Smooth muscle cell (in vitro differentiated cells): ENCODE data around the gene TRIM9. TPM values are rescaled to one million over a fixed set of nuclear protein-coding genes. Genes with fewer than 3 reads are reported as not detected.

Experiments used
- DNase-seq: peaks from one replicate; lab custom pipeline; 2025; ENCODE audit not compliant: unreplicated experiment; lab: John Stamatoyannopoulos, UW
- H2AFZ ChIP-seq: fragments of 200-600 bp; sonication (generic); 2 replicates; pipeline ENCODE4 v1.6.0; 2016; ENCODE audit warnings: antibody characterized with exemption, low read depth, mild to moderate bottlenecking
- H3F3A ChIP-seq: fragments of 200-600 bp; sonication (generic); 2 replicates; pipeline ENCODE4 v1.6.0; 2017; ENCODE audit warnings: antibody characterized with exemption, low read depth
- H3K27ac ChIP-seq: fragments of 200-600 bp; sonication (generic); 2 replicates; pipeline ENCODE4 v1.5.1; 2016; ENCODE audit warnings: low read depth, mild to moderate bottlenecking
- H3K27me3 ChIP-seq: fragments of 200-600 bp; sonication (generic); 2 replicates; pipeline ENCODE4 v1.6.1; 2016; ENCODE audit warnings: low read depth, mild to moderate bottlenecking
- H3K36me3 ChIP-seq: fragments of 200-600 bp; sonication (generic); 2 replicates; pipeline ENCODE4 v1.5.1; 2016; ENCODE audit warnings: low read depth
- H3K4me1 ChIP-seq: fragments of 200-600 bp; sonication (generic); 2 replicates; pipeline ENCODE4 v1.5.1; 2016; ENCODE audit warnings: low read depth
- H3K4me2 ChIP-seq: fragments of 200-600 bp; sonication (generic); 2 replicates; pipeline ENCODE4 v1.6.0; 2016; ENCODE audit warnings: mild to moderate bottlenecking
- H3K4me3 ChIP-seq: fragments of 200-600 bp; sonication (generic); 2 replicates; pipeline ENCODE4 v1.5.1; 2016; ENCODE audit warnings: mild to moderate bottlenecking
- H3K79me2 ChIP-seq: fragments of 200-600 bp; sonication (generic); 2 replicates; pipeline ENCODE4 v1.6.0; 2016; ENCODE audit warnings: low read depth, mild to moderate bottlenecking
- H3K9ac ChIP-seq: fragments of 200-600 bp; sonication (generic); 2 replicates; pipeline ENCODE4 v1.6.0; 2016; ENCODE audit warnings: low read depth
- H3K9me3 ChIP-seq: fragments of 200-600 bp; sonication (generic); replicated peaks from 2 replicates; pipeline ENCODE4 v1.5.1; 2016; ENCODE audit warnings: low read depth
- H4K20me1 ChIP-seq: fragments of 200-600 bp; sonication (generic); 2 replicates; pipeline ENCODE4 v1.6.0; 2016; ENCODE audit warnings: low read depth
- CTCF ChIP-seq: fragments of 200-600 bp; sonication (generic); IDR thresholded peaks from 2 replicates; pipeline ENCODE4 v1.5.1; 2017; ENCODE audit warnings: borderline replicate concordance, mild to moderate bottlenecking, antibody characterized with exemption; ENCODE audit not compliant: insufficient read depth, poor library complexity, severe bottlenecking
- WGBS: methylation state at CpG from one replicate; pipeline ENCODE4 v1.1.7; 2016; ENCODE audit warnings: low lambda C conversion rate; 5-methylcytosine and 5-hydroxymethylcytosine counted together
- polyA plus RNA-seq: library from polyadenylated mRNA; unstranded; fragments of >200 nt; fragmentation: Nextera tagmentation; extraction: Ambion mirVana; gene quantifications from 2 replicates; pipeline ENCODE4 v1.2.1, GENCODE V29; 2016
- total RNA-seq: library from RNA; depleted of rRNA; stranded (reverse); fragments of >200 nt; gene quantifications from 2 replicates; pipeline ENCODE4 v1.2.3, GENCODE V29; 2014

Gene TRIM9
- total and polyA plus RNA-seq, 2 experiments from 2014 or later: 0.57 to 1.5 TPM

GRCh38 chr14:50931559-50931958, 163.3 kb downstream of the TRIM9 start:
- H3K4me3 ChIP-seq: no peak overlapping the region
- no peaks in the 10 kb centered on the region for H3K36me3 ChIP-seq
- 97% methylated on average over 3 of the region's 3 CpGs for WGBS
- no peaks in the 10 kb centered on the region for H3F3A ChIP-seq
- no peak overlapping the region for H2AFZ ChIP-seq
- H4K20me1 ChIP-seq: no peaks in the 10 kb centered on the region
- H3K4me1 ChIP-seq: peaks cover 10% of the 10 kb centered on the region
- no peaks in the 10 kb centered on the region for H3K27me3 ChIP-seq
- H3K27ac ChIP-seq: no peak overlapping the region
- no peaks in the 10 kb centered on the region for H3K79me2 ChIP-seq
- H3K4me2 ChIP-seq: no peak overlapping the region
- no peaks in the 10 kb centered on the region for H3K9me3 ChIP-seq
- no peak overlapping the region for H3K9ac ChIP-seq
- no peak for DNase-seq
- TF ChIP-seq CTCF: no peak

GRCh38 chr14:50929506-50929905, 165.4 kb downstream of the TRIM9 start:
- WGBS: 61% methylated on average over 2 of the region's 2 CpGs
- H3K36me3 ChIP-seq: no peaks in the 10 kb centered on the region

GRCh38 chr14:50928002-50928635, 166.8 kb downstream of the TRIM9 start:
- no peaks in the 10 kb centered on the region for H3K79me2 ChIP-seq
- no peak for DNase-seq
- peaks cover 8% of the 10 kb centered on the region for H3K4me1 ChIP-seq
- H3K9me3 ChIP-seq: no peaks in the 10 kb centered on the region
- no peaks in the 10 kb centered on the region for H3F3A ChIP-seq
- H3K36me3 ChIP-seq: no peaks in the 10 kb centered on the region
- H3K27me3 ChIP-seq: no peaks in the 10 kb centered on the region
- no peak overlapping the region for H3K4me3 ChIP-seq
- WGBS: 79% methylated on average over 6 of the region's 6 CpGs
- H3K4me2 ChIP-seq: no peak overlapping the region
- H2AFZ ChIP-seq: no peak overlapping the region
- H4K20me1 ChIP-seq: no peaks in the 10 kb centered on the region
- no peak for TF ChIP-seq CTCF
- H3K27ac ChIP-seq: no peak overlapping the region
- H3K9ac ChIP-seq: no peak overlapping the region

More at GRCh38 chr14:50929506-50929905, 165.4 kb downstream of the TRIM9 start:
- no peak overlapping the region for H3K9ac ChIP-seq
- TF ChIP-seq CTCF: no peak
- no peaks in the 10 kb centered on the region for H3K9me3 ChIP-seq
- no peak overlapping the region for H2AFZ ChIP-seq
- no peak overlapping the region for H3K4me3 ChIP-seq
- no peaks in the 10 kb centered on the region for H3K27me3 ChIP-seq
- no peaks in the 10 kb centered on the region for H4K20me1 ChIP-seq
- H3K4me1 ChIP-seq: peaks cover 10% of the 10 kb centered on the region
- no peak overlapping the region for H3K4me2 ChIP-seq
- no peaks in the 10 kb centered on the region for H3F3A ChIP-seq
- no peak for DNase-seq
- no peaks in the 10 kb centered on the region for H3K79me2 ChIP-seq
- no peak overlapping the region for H3K27ac ChIP-seq

GRCh38 chr14:50926851-50927386, 168.0 kb downstream of the TRIM9 start:
- 95% methylated on average over 3 of the region's 3 CpGs for WGBS
- no peak for TF ChIP-seq CTCF
- Histone ChIP-seq H3K4me2 (no peak overlapping the region), H3K4me1 (no peaks in the 10 kb centered on the region), H3K27ac (no peak overlapping the region), H3K9ac (no peak overlapping the region), H4K20me1 (no peaks in the 10 kb centered on the region), H3K4me3 (no peak overlapping the region), H3K9me3 (no peaks in the 10 kb centered on the region), H3K27me3 (no peaks in the 10 kb centered on the region), H3F3A (no peaks in the 10 kb centered on the region), H2AFZ (no peak overlapping the region), H3K79me2 (no peaks in the 10 kb centered on the region), H3K36me3 (no peaks in the 10 kb centered on the region)
- no peak for DNase-seq
